ENCODE measurements around the gene GSG1L. TPM values are rescaled to one million over a fixed set of nuclear protein-coding genes. Genes with fewer than 3 reads are reported as not detected.

The GSG1L gene
- total RNA-seq, 1 experiment from 2014 or later: not detected

DNA sequence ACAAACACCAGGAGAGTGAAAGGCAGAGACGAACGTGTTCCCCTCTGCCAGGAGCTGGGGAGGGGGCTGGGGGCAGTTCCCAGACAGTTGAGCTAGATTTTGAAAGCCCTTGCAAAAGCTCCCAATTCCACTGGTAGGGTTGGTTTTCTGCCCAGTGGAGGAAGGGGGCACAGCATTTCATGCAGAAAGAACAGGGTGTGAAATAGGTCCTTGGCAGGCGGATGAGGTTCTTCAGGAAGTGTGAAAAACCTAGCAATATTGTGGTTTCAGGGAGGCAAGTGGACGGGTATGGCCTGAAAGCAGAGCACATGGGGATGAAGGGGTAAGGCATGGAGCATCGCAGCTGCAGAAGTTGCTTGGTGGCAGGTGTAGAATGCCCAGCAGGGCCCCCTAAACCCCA lies 265.3 kb downstream of the GSG1L start:
- no peaks in the 10 kb centered on the region for H3K4me1 ChIP-seq (replicated peaks)
- no peak for DNase-seq (ENCODE audit: low read depth in 1 of 2, low spot score in 2 of 2)
- H3K9me3 ChIP-seq (replicated peaks): no peaks in the 10 kb centered on the region
- no peak overlapping the region for H3K27ac ChIP-seq
- no peaks in the 10 kb centered on the region for H3K36me3 ChIP-seq
- no peak overlapping the region for H3K4me3 ChIP-seq
- H3K27me3 ChIP-seq (replicated peaks): peaks cover 22% of the 10 kb centered on the region; the same call in 1 of the 2 replicates

DNA sequence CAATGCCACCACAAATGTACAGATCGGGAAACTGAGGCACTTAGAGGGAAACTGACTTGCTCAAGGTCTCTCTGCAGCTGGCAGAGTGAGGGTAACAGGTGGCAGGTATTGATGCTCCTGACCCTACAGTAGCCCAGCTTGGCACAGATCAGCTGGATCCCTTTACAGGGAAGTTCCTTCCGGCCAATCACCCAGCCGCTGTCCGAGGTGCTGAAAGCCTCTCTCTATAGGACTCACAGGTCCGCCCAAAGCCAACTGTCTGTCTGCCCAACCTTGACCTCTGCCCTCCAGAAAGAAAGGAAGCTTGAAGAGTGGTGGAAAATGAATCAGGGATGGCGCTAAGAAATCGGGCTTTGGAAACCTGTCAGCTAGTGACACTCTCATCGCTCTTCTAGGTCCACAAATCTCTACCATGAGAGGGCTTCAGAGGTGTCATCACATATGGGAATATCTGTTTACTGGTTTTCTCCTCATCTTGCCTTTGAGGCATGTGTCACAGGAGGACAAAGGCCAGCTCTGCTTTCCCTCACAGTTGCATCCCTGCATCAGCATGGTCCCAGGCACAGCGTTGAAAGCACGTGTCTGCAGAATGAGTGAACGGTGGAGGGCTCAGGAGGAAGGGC lies 267.4 kb downstream of the GSG1L start:
- peak in 1 of 2 experiments; percentile 14 for DNase-seq (ENCODE audit: low read depth in 1 of 2, low spot score in 2 of 2)
- no peak overlapping the region for H3K4me3 ChIP-seq
- H3K4me1 ChIP-seq (replicated peaks): no peaks in the 10 kb centered on the region
- H3K27ac ChIP-seq: no peak overlapping the region
- peaks cover 6% of the 10 kb centered on the region; the same call in 1 of the 2 replicates for H3K27me3 ChIP-seq (replicated peaks)
- no peaks in the 10 kb centered on the region for H3K9me3 ChIP-seq (replicated peaks)
- H3K36me3 ChIP-seq: no peaks in the 10 kb centered on the region

- Histone ChIP-seq H3K27me3 (replicated peaks) (no peaks in the 10 kb centered on the region), H3K9me3 (replicated peaks) (no peaks in the 10 kb centered on the region), H3K27ac (no peak overlapping the region), H3K4me1 (replicated peaks) (no peaks in the 10 kb centered on the region), H3K4me3 (no peak overlapping the region), H3K36me3 (no peaks in the 10 kb centered on the region)
- DNase-seq (ENCODE audit: low read depth in 1 of 2, low spot score in 2 of 2): no peak
Measured at GRCh38 chr16:27793249-27793622, 270.3 kb downstream of the GSG1L start.

DNA sequence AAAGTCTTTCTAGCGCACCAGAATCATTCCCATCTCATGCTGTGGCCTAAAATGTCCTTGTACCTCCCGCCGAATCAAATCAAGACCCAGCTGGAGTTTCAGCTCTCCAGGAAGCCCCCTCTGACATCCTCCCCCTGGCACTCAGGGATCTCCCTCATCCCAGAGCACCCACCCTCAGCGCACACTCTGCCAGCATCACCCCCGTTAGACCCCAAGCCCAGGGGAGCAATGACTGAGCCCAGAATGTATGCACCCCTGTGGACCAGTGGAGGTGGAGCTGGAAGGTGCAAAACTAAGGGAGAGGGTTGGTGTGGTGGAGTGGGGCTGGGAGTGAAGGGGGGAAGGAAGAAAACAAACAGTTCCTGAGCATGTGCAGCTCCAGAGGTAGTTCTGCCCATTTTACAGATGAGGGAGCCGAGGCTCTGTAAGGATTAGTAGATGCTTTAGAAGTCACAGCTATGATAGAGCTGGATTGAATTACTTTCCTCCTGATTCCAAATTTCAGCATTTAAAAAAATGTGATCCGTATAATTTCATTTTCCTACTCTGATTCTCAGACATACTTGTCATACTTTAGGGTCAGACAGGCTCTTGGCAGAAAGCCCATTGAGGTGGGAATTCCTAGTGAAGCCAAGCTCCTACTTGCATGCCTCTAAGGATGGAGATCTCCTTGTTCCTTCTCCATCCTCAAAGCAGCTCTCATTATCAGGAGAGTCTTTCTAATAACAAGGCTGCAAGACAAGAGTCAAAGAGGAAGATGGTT lies 270.8 kb downstream of the GSG1L start:
- no peak for DNase-seq (ENCODE audit: low read depth in 1 of 2, low spot score in 2 of 2)
- Histone ChIP-seq H3K4me1 (replicated peaks) (no peaks in the 10 kb centered on the region), H3K27me3 (replicated peaks) (no peaks in the 10 kb centered on the region), H3K9me3 (replicated peaks) (no peaks in the 10 kb centered on the region), H3K4me3 (no peak overlapping the region), H3K27ac (no peak overlapping the region), H3K36me3 (no peaks in the 10 kb centered on the region)

GRCh38 chr16:27791404-27791719 lies 272.2 kb downstream of the GSG1L start:
- Histone ChIP-seq H3K4me3 (no peak overlapping the region), H3K36me3 (no peaks in the 10 kb centered on the region), H3K9me3 (replicated peaks) (no peaks in the 10 kb centered on the region), H3K4me1 (replicated peaks) (no peaks in the 10 kb centered on the region), H3K27ac (no peak overlapping the region), H3K27me3 (replicated peaks) (no peaks in the 10 kb centered on the region)
- no peak for DNase-seq (ENCODE audit: low read depth in 1 of 2, low spot score in 2 of 2)

DNA sequence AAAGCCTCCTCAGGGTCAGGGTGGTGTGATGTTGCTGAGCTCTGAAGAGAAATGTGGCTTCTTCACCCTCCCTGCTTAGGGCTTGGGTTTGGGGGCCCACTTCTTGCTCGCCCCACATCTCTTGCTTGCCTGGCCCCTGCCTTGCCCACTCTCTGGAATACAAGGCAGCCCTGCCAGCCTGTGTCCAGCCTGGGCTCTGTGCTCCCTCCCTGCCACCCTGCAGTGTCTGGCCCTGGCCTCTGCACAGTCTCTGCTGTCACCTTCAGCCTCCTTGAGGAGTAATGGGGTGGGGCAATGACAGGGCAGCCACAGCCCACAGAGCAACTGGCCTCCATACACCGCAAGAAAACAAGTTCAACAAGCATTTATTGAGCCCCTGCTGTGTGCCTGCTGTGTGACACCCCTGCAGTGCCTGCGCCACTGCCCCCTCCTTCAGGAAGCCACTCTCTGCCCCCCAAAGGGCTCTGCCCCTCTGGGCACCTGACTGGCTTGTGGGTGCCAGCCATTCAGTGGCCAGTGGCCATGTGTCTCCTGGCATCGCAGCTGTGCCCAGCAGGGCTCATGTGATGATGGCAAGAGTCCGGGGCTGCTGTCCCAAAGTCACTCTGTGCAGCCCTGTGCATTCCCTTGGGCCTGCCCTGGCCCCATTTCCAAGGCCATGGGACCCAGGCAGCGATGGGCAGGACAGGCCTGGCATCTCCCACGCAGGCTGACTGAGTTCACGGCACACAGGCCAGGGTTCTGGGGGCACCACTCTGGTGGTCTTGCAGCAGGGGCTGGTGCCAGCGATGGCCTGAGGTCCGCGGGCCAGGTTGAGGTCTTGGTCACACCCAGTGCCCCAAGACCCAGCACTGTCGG lies 272.7 kb downstream of the GSG1L start:
- Histone ChIP-seq H3K4me3 (no peak overlapping the region), H3K36me3 (no peaks in the 10 kb centered on the region), H3K27ac (no peak overlapping the region), H3K4me1 (replicated peaks) (no peaks in the 10 kb centered on the region), H3K9me3 (replicated peaks) (no peaks in the 10 kb centered on the region), H3K27me3 (replicated peaks) (no peaks in the 10 kb centered on the region)
- DNase-seq (ENCODE audit: low read depth in 1 of 2, low spot score in 2 of 2): no peak

DNA sequence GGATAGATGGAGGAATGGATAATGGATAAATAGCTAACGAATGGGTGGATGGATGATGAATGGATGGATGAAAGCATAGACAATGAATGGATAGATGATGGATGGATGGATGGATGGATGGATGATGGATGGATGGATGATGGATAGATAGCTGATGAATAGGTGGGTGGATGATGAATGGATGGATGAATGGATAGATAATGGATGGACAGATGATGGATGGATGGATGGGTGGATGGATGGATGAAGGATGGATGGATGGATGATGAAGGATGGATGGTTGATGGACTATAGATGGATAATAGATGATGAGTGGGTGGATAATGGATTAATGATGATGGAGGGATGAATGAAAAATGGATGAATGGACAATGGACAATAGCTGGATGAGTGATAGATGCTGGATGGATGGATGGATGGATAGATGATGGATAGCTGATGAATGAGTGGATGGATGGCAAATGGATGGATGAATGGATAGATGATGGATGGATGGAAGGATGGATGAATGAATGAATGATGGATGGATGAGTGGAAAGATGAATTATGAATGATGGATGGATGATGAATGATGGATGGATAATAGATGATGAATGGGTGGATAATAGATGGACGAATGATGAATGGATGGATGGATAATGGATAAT lies 273.8 kb downstream of the GSG1L start:
- H3K27ac ChIP-seq: no peak overlapping the region
- no peaks in the 10 kb centered on the region for H3K27me3 ChIP-seq (replicated peaks)
- H3K9me3 ChIP-seq (replicated peaks): no peaks in the 10 kb centered on the region
- DNase-seq (ENCODE audit: low read depth in 1 of 2, low spot score in 2 of 2): no peak
- H3K4me1 ChIP-seq (replicated peaks): no peaks in the 10 kb centered on the region
- no peak overlapping the region for H3K4me3 ChIP-seq
- H3K36me3 ChIP-seq: no peaks in the 10 kb centered on the region

- H3K27ac ChIP-seq: no peak overlapping the region
- H3K36me3 ChIP-seq: no peaks in the 10 kb centered on the region
- no peaks in the 10 kb centered on the region for H3K27me3 ChIP-seq (replicated peaks)
- no peaks in the 10 kb centered on the region for H3K4me1 ChIP-seq (replicated peaks)
- no peak for DNase-seq (ENCODE audit: low read depth in 1 of 2, low spot score in 2 of 2)
- no peaks in the 10 kb centered on the region for H3K9me3 ChIP-seq (replicated peaks)
- no peak overlapping the region for H3K4me3 ChIP-seq
Measured at GRCh38 chr16:27789150-27789549, 274.4 kb downstream of the GSG1L start.

- H3K4me1 ChIP-seq (replicated peaks): no peaks in the 10 kb centered on the region
- no peaks in the 10 kb centered on the region for H3K27me3 ChIP-seq (replicated peaks)
- no peak overlapping the region for H3K4me3 ChIP-seq
- H3K27ac ChIP-seq: no peak overlapping the region
- H3K36me3 ChIP-seq: no peaks in the 10 kb centered on the region
- H3K9me3 ChIP-seq (replicated peaks): no peaks in the 10 kb centered on the region
- no peak for DNase-seq (ENCODE audit: low read depth in 1 of 2, low spot score in 2 of 2)
Measured at GRCh38 chr16:27787665-27788064, 275.8 kb downstream of the GSG1L start.

DNA sequence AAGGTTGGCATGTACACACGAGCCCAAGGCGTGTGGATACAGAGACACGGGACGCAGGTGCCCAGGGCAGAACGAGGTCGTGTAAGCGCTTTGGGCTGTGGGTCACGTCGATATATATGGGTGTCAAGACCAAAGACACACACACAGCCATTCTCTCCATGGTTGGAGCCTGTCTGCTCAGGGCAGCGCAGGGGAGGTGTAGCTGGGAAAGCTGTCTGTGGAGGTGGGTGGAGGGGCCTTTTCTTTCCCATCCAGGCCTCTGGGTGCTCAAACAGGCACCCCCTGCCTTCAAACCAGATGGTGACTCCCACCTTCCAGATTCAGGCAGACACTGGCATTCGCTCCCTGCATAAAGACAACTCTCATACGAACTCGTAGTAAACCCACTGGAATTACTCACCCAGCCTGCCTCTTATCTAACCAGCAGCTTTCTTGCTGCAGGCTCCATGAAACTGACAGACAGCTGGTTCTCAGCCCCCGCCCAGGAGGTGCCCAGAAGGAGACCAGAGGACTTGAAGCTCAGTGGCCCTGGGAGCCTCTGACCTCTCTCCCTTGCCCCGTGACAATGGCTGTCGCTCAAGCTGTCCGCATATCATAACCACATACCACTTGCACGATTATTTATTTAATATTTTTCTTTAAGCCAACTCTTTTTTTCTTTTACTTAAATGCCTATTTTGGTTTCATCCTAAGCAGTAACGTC lies 276.4 kb downstream of the GSG1L start:
- Histone ChIP-seq H3K27ac (no peak overlapping the region), H3K4me3 (no peak overlapping the region), H3K36me3 (no peaks in the 10 kb centered on the region), H3K4me1 (replicated peaks) (no peaks in the 10 kb centered on the region), H3K27me3 (replicated peaks) (no peaks in the 10 kb centered on the region), H3K9me3 (replicated peaks) (no peaks in the 10 kb centered on the region)
- DNase-seq (ENCODE audit: low read depth in 1 of 2, low spot score in 2 of 2): no peak

DNA sequence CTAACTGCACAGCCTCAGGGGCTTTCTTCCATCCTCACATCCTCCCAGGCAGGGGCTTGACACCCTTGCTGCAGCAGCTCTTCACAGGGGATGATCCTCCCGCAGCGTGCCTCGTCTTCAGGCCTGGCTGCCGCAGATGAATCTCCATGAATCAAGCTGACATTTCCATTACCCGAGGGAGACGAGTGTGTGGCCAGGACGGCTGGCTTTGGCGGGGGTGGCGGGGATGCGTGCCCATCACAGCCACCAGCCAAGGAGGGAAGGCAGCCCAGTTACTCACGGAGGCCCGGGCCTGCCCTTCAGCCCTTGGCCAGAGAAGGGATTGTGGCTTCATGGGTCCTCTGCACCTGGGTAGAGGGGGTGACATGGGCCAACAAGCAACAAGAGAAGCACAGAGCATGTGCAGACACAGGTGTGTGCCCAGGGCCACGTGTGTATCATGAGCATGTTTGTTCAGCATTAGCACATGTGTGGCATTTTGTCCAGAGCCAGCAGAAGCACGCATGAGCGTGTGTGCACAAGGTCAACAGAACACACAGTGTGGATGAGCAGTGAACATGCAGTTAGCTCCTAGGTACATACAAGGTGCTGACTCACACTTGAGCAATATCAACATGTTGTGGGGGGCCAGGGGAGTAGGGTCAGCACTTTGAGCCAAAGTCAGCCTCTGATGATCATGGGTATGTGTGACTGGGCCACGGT lies 277.1 kb downstream of the GSG1L start:
- no peak overlapping the region for H3K4me3 ChIP-seq
- no peaks in the 10 kb centered on the region for H3K4me1 ChIP-seq (replicated peaks)
- H3K27ac ChIP-seq: no peak overlapping the region
- H3K36me3 ChIP-seq: no peaks in the 10 kb centered on the region
- no peaks in the 10 kb centered on the region for H3K27me3 ChIP-seq (replicated peaks)
- no peaks in the 10 kb centered on the region for H3K9me3 ChIP-seq (replicated peaks)
- no peak for DNase-seq (ENCODE audit: low read depth in 1 of 2, low spot score in 2 of 2)

- H3K27me3 ChIP-seq (replicated peaks): no peaks in the 10 kb centered on the region
- no peak for DNase-seq (ENCODE audit: low read depth in 1 of 2, low spot score in 2 of 2)
- H3K9me3 ChIP-seq (replicated peaks): no peaks in the 10 kb centered on the region
- no peak overlapping the region for H3K4me3 ChIP-seq
- H3K36me3 ChIP-seq: no peaks in the 10 kb centered on the region
- H3K27ac ChIP-seq: no peak overlapping the region
- no peaks in the 10 kb centered on the region for H3K4me1 ChIP-seq (replicated peaks)
Measured at GRCh38 chr16:27785307-27785678, 278.2 kb downstream of the GSG1L start.

All from SJSA1 (cell line).